22Rv1 (cell line): ENCODE results near the gene EXOC2.

Experiments used
- CTCF ChIP-seq: fragments of 450-650 bp; IDR thresholded peaks from 2 replicates; pipeline ENCODE4 v1.5.1; 2017; ENCODE audit warnings: mild to moderate bottlenecking
- ZFX ChIP-seq: fragments of 450-650 bp; IDR thresholded peaks from 2 replicates; pipeline ENCODE4 v1.6.1; 2017; ENCODE audit warnings: antibody characterized with exemption, borderline replicate concordance

DNA sequence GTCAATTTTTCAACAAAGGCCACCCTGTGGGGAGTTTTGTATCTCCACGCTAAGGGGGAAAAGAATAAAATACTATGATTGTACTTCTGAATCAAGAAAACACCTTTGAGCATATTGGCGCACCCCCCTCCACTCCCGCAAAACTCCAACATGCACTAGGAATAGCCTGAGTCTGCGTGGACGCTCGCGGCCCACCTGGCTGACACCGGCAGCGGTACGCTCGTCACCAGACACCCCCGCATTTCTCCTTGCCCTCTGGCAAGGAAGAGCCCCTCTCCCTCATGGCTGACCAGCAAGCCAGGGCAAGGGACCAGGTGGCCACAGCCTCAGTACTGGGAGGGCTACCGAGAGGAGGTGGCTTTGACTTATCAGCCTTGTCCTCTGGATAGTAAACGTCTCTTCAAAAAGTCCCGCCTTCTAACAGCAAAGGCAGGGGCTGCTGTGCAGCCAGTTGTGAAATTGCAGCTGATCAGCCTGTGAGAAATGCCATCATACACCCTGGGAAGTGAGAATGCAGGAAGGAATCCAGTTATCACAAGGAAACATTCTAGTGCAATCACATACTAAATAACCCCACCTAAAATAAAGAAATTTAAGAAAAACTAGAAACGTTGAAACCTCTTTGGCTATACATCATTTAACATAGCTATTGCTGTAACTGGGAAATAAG, 120.2 kb downstream of the EXOC2 start:
- TF ChIP-seq CTCF (no peak), ZFX (no peak)
